GM12891 (cell line): ENCODE results near the gene RP9.

Experiments used
- POLR2A ChIP-seq: IDR thresholded peaks from 2 replicates; pipeline ENCODE4 v1.6.1; 2011; ENCODE audit warnings: low read depth, low read length, control low read depth
- POLR2AphosphoS5 ChIP-seq: IDR thresholded peaks from 2 replicates; pipeline ENCODE4 v1.6.1; 2011; ENCODE audit warnings: low read depth, low read length, control low read depth
- SPI1 ChIP-seq: IDR thresholded peaks from 2 replicates; pipeline ENCODE4 v1.6.1; 2011; ENCODE audit warnings: low read depth, low read length, control low read depth
- TAF1 ChIP-seq: IDR thresholded peaks from 2 replicates; pipeline ENCODE4 v1.6.1; 2011; ENCODE audit warnings: low read depth, low read length, control low read depth

DNA sequence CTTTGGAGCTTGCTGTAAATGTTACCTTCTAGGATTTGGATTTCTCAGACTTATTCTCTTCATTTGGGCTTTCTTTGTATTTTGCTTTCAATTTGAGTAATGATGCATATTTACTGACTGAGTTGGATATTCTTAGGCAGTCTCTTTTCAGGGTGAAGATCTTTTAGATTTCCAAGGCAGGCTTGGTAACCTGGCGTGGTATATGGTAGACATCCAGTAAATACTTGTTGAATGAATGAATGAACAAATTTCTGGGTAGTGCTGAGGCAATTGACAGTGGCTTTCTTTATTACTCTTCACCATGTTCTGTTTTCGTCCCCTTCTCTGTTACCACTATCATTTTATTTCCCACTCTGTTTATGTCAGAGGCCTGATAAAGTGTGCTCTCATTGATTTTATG is 47.2 kb upstream of the RP9 start:
- TF ChIP-seq POLR2A, result no peak
- TF ChIP-seq SPI1, result no peak
- TF ChIP-seq POLR2AphosphoS5, result no peak
- TF ChIP-seq TAF1, result no peak
